Activated CD8-positive, alpha-beta T cell treated with anti-CD3 and anti-CD28 coated beads for 36 hours (primary cell): ENCODE results near the gene HCFC1. TPM values are rescaled to one million over a fixed set of nuclear protein-coding genes. Genes with fewer than 3 reads are reported as not detected.

ENCODE experiments used
- ATAC-seq: fragments of 200-7000 bp; cut with Tn5 transposase; one replicate; pipeline ENCODE4 v1.10.0; 2021; ENCODE audit warnings: mild to moderate bottlenecking, moderate library complexity
- CTCF ChIA-PET: fragments of 350-600 bp; sonication (Branson Sonifier 250); formaldehyde crosslinking; loops from one replicate; lab custom pipeline; 2021; ENCODE audit warnings: antibody characterized with exemption; lab: Charles Lee
- POLR2A ChIA-PET: fragments of 350-600 bp; sonication (Branson Sonifier 250); formaldehyde crosslinking; loops from one replicate; lab custom pipeline; 2021; ENCODE audit warnings: antibody characterized with exemption; lab: Charles Lee
- DNase-seq: peaks from one replicate; pipeline ENCODE4 v3.0.0-alpha.2; 2020
- H3K27ac Mint-ChIP-seq: one replicate; pipeline ENCODE4 v1.8.0; 2021; ENCODE audit warnings: mild to moderate bottlenecking, mixed read lengths
- H3K27me3 Mint-ChIP-seq: one replicate; pipeline ENCODE4 v1.8.0; 2021; ENCODE audit warnings: mixed read lengths
- H3K36me3 Mint-ChIP-seq: one replicate; pipeline ENCODE4 v1.8.0; 2021; ENCODE audit warnings: low read depth, mixed read lengths
- H3K4me1 Mint-ChIP-seq: one replicate; pipeline ENCODE4 v1.8.0; 2021; ENCODE audit warnings: low read depth, mixed read lengths
- H3K4me3 Mint-ChIP-seq: one replicate; pipeline ENCODE4 v1.8.0; 2021; ENCODE audit warnings: mild to moderate bottlenecking, moderate library complexity, mixed read lengths
- H3K9me3 Mint-ChIP-seq: one replicate; pipeline ENCODE4 v1.8.0; 2021; ENCODE audit warnings: mixed read lengths
- intact Hi-C: fragments of 100-400 bp; cut with micrococcal nuclease; formaldehyde crosslinking; loops from one replicate; pipeline ENCODE4 v1.10.0; 2022
- total RNA-seq, 2 experiments: library from RNA; stranded (reverse); gene quantifications; one replicate each; pipeline ENCODE4 v1.2.3, GENCODE V29; 2021
- TF ChIP-seq, protein P1 (sequence below): fragments of 200-600 bp; IDR thresholded peaks from one replicate; pipeline ENCODE4 v1.8.0; 2022; ENCODE audit warnings: antibody characterized with exemption, mild to moderate bottlenecking

Gene HCFC1
- total RNA-seq, 2 experiments from 2014 or later, result 115 to 116 TPM

- Mint-ChIP-seq H3K4me1 (peaks cover 19% of the 10 kb centered on the region), H3K27ac (peak overlapping the region; percentile 97)
Observed at GRCh38 chrX:153925387-153925738, 46.3 kb downstream of the HCFC1 start.

DNA sequence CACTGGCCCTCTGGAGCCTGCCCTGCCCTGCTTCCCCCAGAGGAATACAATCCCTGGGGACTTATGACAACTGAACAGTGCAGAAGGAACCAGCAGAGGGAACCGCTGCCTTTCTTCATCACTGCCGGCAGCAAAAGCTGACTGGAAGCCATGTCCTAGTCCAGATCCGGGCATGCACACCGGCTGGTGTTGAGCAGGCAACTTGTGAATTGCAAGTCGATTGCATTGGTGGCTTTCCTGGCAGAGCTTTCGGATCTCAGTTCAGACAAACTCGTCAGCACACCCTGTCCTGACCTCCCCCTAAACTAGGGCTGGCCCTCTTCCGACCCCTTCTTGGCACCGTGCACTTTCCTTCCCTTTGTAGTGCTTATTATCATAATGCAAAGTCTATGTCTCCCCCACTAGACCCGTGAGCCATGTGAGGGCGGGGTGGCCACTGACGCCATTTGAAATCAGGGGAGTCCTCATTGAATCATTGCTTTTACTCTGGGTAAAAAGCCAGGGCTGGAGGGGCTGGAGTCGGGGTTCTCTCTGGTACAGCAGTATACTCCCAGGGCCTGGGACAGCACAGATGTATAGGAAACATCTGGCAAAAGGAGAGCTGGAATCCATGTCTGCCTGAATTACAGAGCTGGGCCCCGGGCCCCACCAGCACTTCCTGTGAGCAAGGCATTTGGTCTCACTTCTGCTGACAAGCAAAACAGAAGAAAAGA, 47.3 kb downstream of the HCFC1 start:
- POLR2A ChIA-PET, result interaction anchor here (0.8 to 9.8 kb wide), 10 partner anchors 10 to 130 kb away, joined by 3 to 130 read pairs (median 10); partner anchors contain the start of genes HCFC1, IDH3G, IRAK1 and NAA10
- H3K4me3 Mint-ChIP-seq, result peak overlapping the region; percentile 90
- intact Hi-C loops, result loop anchor here (10.0 kb wide), 1 partner anchor 160 kb away; the partner anchor contains the start of gene PLXNB3
- H3K27ac Mint-ChIP-seq, result peak overlapping the region; percentile 97
- H3K27me3 Mint-ChIP-seq, result no peaks in the 10 kb centered on the region
- no peaks in the 10 kb centered on the region for H3K9me3 Mint-ChIP-seq
- H3K4me1 Mint-ChIP-seq, result peaks cover 18% of the 10 kb centered on the region
- ATAC-seq (no peak), DNase-seq (peak; percentile 61)
- TF ChIP-seq, protein P1, sequence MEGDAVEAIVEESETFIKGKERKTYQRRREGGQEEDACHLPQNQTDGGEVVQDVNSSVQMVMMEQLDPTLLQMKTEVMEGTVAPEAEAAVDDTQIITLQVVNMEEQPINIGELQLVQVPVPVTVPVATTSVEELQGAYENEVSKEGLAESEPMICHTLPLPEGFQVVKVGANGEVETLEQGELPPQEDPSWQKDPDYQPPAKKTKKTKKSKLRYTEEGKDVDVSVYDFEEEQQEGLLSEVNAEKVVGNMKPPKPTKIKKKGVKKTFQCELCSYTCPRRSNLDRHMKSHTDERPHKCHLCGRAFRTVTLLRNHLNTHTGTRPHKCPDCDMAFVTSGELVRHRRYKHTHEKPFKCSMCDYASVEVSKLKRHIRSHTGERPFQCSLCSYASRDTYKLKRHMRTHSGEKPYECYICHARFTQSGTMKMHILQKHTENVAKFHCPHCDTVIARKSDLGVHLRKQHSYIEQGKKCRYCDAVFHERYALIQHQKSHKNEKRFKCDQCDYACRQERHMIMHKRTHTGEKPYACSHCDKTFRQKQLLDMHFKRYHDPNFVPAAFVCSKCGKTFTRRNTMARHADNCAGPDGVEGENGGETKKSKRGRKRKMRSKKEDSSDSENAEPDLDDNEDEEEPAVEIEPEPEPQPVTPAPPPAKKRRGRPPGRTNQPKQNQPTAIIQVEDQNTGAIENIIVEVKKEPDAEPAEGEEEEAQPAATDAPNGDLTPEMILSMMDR, result no peak
- peaks cover 43% of the 10 kb centered on the region for H3K36me3 Mint-ChIP-seq
- CTCF ChIA-PET, result interaction anchor here (0.7 to 11.9 kb wide), 11 partner anchors 11 to 160 kb away, joined by 3 to 136 read pairs (median 4); partner anchors contain the start of genes IRAK1, PLXNB3 and RENBP

More at GRCh38 chrX:153925387-153925738, 46.3 kb downstream of the HCFC1 start:
- CTCF ChIA-PET, result interaction anchor here (0.7 to 11.9 kb wide), 8 partner anchors 13 to 131 kb away, joined by 3 to 136 read pairs (median 4); partner anchors contain the start of genes IDH3G, RENBP and SSR4
- DNase-seq, result no peak
- intact Hi-C loops, result loop anchor here (10.0 kb wide), 1 partner anchor 161 kb away; the partner anchor contains the start of gene PLXNB3
- H3K9me3 Mint-ChIP-seq, result no peaks in the 10 kb centered on the region
- POLR2A ChIA-PET, result interaction anchor here (0.6 to 9.8 kb wide), 17 partner anchors 9 to 170 kb away, joined by 3 to 130 read pairs (median 6); partner anchors contain the start of genes HCFC1, IDH3G, IRAK1 and NAA10
- peaks cover 39% of the 10 kb centered on the region for H3K36me3 Mint-ChIP-seq
- no peaks in the 10 kb centered on the region for H3K27me3 Mint-ChIP-seq
- TF ChIP-seq, protein P1, result no peak
- ATAC-seq, result no peak
- H3K4me3 Mint-ChIP-seq, result peak overlapping the region; percentile 90

GRCh38 chrX:153922932-153923857, 48.4 kb downstream of the HCFC1 start:
- Mint-ChIP-seq H3K27ac (peak overlapping the region; percentile 97), H3K36me3 (peaks cover 43% of the 10 kb centered on the region), H3K9me3 (no peaks in the 10 kb centered on the region), H3K4me3 (peak overlapping the region; percentile 90), H3K4me1 (peaks cover 15% of the 10 kb centered on the region), H3K27me3 (no peaks in the 10 kb centered on the region)
- intact Hi-C loops, result loop anchor here (10.0 kb wide), 1 partner anchor 158 kb away; the partner anchor contains the start of gene PLXNB3
- ChIA-PET CTCF (interaction anchor here (0.7 to 11.9 kb wide), 6 partner anchors 12 to 159 kb away, joined by 3 to 136 read pairs (median 4); partner anchors contain the start of genes PLXNB3 and RENBP), POLR2A (interaction anchor here (0.7 to 9.8 kb wide), 10 partner anchors 11 to 144 kb away, joined by 3 to 130 read pairs (median 5); partner anchors contain the start of genes AVPR2, HCFC1, RENBP and TMEM187)
- TF ChIP-seq, protein P1, result no peak
- ATAC-seq (no peak), DNase-seq (no peak)

- ATAC-seq, result no peak
- H3K27ac Mint-ChIP-seq, result peak overlapping the region; percentile 97
Observed at GRCh38 chrX:153921511-153922446, 49.8 kb downstream of the HCFC1 start.

More at GRCh38 chrX:153921511-153922446, 49.8 kb downstream of the HCFC1 start:
- H3K4me1 Mint-ChIP-seq, result peaks cover 15% of the 10 kb centered on the region
- no peaks in the 10 kb centered on the region for H3K27me3 Mint-ChIP-seq
- no peaks in the 10 kb centered on the region for H3K9me3 Mint-ChIP-seq
- CTCF ChIA-PET, result interaction anchor here (0.9 to 11.9 kb wide), 4 partner anchors 11 to 155 kb away, joined by 3 to 136 read pairs (median 4); partner anchors contain the start of gene RENBP
- POLR2A ChIA-PET, result interaction anchor here (0.9 to 9.8 kb wide), 5 partner anchors 12 to 47 kb away, joined by 3 to 130 read pairs (median 5); partner anchors contain the start of gene RENBP
- intact Hi-C loops, result loop anchor here (10.0 kb wide), 1 partner anchor 157 kb away; the partner anchor contains the start of gene PLXNB3
- peaks cover 46% of the 10 kb centered on the region for H3K36me3 Mint-ChIP-seq
- H3K4me3 Mint-ChIP-seq, result peak overlapping the region; percentile 90
- TF ChIP-seq, protein P1, result no peak
- DNase-seq, result no peak
